Pons (tissue), 1 donor: ENCODE results near the gene SYNJ2.
A peak's percentile ranks its signal among the peaks of the same experiment; 100 is the strongest.

Experiments used
- DNase-seq: peaks from one replicate; pipeline ENCODE4 v3.0.0-alpha.2; 2016; ENCODE audit warnings: low spot score

SYNJ2 gene

GRCh38 chr6:158077676-158078075 is 96.0 kb downstream of the SYNJ2 start:
- DNase-seq = no peak

DNA sequence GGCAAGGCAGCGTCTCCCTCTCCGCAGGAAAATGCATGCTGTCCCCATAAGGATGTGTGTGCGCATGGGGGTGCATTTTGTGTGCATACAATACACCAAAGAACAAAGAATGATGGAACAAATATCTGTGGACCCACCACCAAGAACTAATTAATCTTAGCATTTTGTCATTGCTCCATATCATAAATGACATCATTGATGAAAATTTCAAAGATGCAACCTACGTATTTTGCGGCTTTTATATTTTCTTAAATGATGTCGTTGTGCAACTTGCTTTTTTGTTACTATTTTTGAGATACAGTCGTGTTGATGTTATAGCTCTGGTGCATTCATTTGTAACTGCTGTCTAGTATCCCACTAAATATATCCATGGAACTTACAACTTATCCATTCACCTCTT is 96.7 kb downstream of the SYNJ2 start:
- DNase-seq = no peak

GRCh38 chr6:158080849-158081656 is 99.4 kb downstream of the SYNJ2 start:
- no peak for DNase-seq

DNA sequence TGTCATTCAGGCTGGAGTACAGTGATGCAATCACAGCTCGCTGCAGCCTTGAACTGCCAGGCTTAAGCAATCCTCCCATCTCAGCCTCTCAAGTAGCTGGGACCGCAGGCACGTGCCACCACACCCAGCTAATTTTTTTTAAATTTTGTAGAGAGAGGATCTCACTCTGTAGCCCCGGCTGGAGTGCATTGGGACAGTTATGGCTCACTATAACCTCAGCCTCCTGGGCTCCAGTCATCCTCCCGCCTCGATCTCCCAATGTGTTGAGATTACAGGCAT is 99.9 kb downstream of the SYNJ2 start:
- DNase-seq = no peak

GRCh38 chr6:158083455-158084325 is 102.0 kb downstream of the SYNJ2 start:
- DNase-seq = no peak

- no peak for DNase-seq
Measured at GRCh38 chr6:158085261-158086053, 103.8 kb downstream of the SYNJ2 start.

DNA sequence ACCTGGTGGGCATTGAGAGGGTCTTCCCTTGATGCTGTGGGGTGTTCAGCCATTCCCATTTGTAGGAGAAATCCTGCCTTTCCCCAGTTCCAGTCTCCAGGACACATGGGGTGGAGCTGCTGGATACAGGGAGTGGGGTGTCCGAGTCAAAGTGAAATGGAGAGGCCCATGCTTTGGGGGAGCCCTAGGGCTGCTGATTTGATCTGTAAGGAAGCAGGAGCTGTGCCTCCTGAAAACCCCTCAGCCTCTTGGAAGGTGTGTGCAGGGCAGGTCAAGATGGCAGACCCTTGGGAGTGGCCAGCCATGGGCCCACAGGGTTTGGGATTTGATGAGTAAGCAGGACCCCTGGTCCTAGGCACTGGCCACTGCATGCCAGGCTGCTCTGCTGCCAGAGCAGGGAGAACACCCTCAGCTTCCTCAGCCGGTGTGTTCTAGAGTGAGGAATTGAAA is 104.4 kb downstream of the SYNJ2 start:
- DNase-seq = no peak

DNA sequence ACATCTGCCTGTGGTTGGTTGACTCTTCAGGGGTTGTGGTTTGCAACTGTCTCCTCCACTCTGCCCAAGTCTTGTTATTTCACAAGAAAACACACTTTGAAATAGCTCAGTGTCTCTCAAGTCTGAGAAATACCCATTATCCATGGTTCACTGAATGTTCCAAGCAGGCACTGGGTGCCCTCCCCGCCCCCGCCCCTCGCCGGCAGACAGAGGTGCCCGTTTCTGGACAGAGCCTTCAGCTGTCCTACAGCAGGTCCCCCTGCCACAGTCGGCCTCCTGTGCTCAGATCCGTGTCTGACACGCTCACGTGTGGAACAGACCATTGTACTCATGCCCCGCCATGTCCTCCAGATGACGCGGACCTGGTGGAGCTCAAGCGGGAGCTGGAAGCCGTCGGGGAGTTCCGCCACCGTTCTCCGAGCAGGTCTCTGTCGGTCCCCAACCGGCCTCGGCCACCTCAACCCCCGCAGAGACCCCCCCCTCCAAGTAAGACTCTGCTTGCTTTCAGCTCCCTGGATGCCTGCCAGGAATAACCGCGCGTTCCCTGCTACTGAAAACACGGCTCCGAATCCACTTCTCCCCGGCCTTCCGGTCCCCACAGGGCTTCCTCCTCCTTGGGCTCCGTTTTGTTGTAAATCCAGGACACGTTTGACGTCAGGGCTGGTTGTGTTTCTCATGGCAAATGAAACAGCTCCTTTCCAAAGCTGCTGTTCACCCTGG is 105.0 kb downstream of the SYNJ2 start:
- no peak for DNase-seq

- DNase-seq = no peak
Measured at GRCh38 chr6:158087224-158087867, 105.7 kb downstream of the SYNJ2 start.

GRCh38 chr6:158092806-158093205 is 111.1 kb downstream of the SYNJ2 start:
- DNase-seq = no peak

DNA sequence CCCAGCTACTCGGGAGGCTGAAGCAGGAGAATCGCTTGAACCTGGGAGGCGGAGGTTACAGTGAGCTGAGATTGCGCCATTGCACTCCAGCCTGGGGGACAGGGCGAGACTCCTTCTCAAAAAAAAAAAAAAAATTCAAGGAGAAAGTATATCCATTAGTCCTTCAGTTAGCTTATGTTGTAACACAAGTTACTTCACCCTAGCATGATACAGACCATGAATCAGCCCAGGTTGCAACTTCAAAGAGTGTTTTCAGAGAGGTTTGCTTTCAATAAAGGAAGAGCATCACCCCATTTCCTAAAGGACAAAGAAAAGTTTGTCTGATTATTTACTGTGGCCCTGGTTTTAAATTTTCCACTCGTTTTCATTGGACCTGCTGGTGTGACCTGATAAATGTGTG is 113.4 kb downstream of the SYNJ2 start:
- no peak for DNase-seq

- no peak for DNase-seq
Measured at GRCh38 chr6:158095671-158096070, 114.0 kb downstream of the SYNJ2 start.

GRCh38 chr6:158103228-158103627 is 121.6 kb downstream of the SYNJ2 start:
- no peak for DNase-seq

- DNase-seq = no peak
Measured at GRCh38 chr6:158104696-158105095, 123.0 kb downstream of the SYNJ2 start.

- no peak for DNase-seq
Measured at GRCh38 chr6:158109748-158110147, 128.1 kb downstream of the SYNJ2 start.

GRCh38 chr6:158110986-158111385 is 129.3 kb downstream of the SYNJ2 start:
- peak; percentile 52 for DNase-seq

GRCh38 chr6:158111987-158112386 is 130.3 kb downstream of the SYNJ2 start:
- no peak for DNase-seq

- DNase-seq = no peak
Measured at GRCh38 chr6:158113802-158114201, 132.1 kb downstream of the SYNJ2 start.

GRCh38 chr6:158115102-158115501 is 133.4 kb downstream of the SYNJ2 start:
- no peak for DNase-seq

- no peak for DNase-seq
Measured at GRCh38 chr6:158115508-158115907, 133.8 kb downstream of the SYNJ2 start.

DNA sequence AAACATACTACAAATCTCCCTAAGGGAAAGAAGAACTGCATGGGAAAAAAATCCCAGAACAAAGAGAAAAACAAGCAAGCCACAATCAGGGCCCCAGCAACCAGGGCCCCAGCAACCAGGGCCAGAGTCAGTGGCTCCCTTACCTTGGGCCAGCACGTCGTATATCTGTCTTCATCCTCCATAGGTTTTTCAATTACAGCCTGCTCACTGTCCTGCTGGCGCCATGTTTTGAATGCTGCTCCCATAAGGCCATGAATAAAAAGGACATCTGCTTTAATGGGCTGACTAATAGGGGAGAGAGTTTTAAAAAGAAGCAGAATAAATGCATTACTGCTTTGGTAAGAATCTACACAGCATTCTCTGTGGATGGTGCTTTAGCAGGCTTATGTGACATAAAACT is 137.2 kb downstream of the SYNJ2 start:
- no peak for DNase-seq
